ENCODE measurements around the gene FJX1.

DNA sequence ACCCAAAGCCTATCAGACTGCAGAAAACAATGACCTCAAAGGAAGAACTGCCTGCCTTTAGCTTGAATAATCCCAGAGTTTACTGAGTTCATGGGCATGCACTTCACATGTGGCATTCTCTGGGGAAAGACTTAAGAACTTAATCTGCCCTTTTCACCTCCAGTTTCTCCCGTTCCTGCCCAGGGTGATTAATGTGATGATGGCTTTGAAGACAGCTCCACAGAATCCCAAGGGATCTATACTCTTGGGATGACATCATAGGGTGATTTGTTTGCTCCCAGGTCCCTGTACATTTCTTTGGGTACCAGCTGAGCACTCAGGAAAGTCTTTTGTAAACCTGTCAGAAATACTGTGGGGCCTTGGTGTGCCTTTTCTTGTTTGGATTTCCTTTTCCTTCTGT lies 14.0 kb downstream of the FJX1 start:
- no peak for TF ChIP-seq CTCF (IDR thresholded peaks at IDR 0.05)
- TF ChIP-seq POLR2A (IDR thresholded peaks at IDR 0.05), result no peak

Data from gastroesophageal sphincter (tissue), 3 donors.